Frontal cortex (tissue), 4 donors: Measurements from ENCODE around the gene NRP1. TPM values are rescaled to one million over a fixed set of nuclear protein-coding genes. Genes with fewer than 3 reads are reported as not detected.

ENCODE experiments used
- DNase-seq, 2 donors: peaks; one replicate each; pipeline ENCODE4 v3.0.0; 2012; ENCODE audit warnings: low spot score in 2 of 2
- FAIRE-seq: peaks from 2 replicates; lab custom pipeline; 2012; peaks lifted over from hg19 to GRCh38; lab: Jason Lieb, UNC
- total RNA-seq: library from RNA; depleted of rRNA; stranded (reverse); fragments of >200 nt; gene quantifications from one replicate; pipeline ENCODE4 v1.2.3, GENCODE V29; 2014
- donor health status: control.
- donor health status: control.
- donor health status: control.

NRP1 gene
- total RNA-seq, 1 donor from 2014 or later: 49.3 TPM

DNA sequence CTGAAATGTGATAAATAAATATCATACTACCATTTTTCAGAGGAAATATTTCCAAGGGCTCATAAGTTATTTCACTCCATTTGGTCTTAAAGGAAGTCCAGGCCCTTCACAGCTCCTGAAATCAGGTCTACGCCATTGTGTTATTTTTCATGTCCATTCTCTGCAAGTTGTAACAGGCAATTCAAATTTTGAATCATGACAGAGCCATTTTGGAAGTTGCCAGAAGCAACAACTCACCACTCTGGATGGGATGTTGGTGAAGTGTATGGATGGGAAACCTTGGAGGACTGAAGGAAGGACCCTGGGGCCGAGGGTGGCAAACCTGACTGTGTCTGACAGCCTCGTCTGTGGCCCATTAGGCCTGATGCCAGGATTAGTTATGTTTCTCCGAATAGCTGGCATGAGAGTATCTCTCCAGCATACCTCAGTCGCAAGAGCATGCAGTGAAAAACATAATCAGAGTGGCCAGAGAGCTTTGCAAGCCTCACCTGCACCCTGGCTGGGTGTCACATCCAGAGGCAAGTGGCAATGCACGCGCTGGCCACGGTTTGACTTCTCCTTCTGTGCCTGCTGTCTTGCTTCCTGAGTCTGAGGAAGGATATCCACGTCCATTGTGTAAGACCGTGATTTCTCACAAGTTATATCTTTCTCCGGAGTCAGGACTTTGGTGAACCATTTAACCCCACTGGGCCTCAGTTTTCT is 87.1 kb downstream of the NRP1 start:
- FAIRE-seq (no peak), DNase-seq (no peak)

DNA sequence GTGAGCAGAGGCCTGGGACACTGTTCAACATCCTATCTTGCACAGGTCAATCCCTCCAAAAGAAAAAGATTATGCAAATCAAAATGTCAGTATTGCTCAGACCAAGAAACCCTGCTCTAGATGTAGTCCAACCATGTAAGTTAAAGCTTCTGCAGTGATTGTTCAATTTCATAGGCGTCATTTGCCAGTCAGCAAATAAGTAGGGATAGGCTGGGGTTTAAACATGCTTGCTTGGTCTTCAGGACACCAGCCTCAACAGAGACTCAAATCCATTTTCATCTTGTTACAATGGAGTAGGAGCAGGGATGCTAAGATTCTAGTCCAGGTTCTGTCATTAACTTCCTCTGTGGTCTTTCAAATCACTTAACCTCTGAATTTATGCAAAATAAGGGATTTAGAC is 89.1 kb downstream of the NRP1 start:
- FAIRE-seq: no peak

GRCh38 chr10:33244354-33244967 is 90.0 kb downstream of the NRP1 start:
- FAIRE-seq (no peak), DNase-seq (no peak)

More for the DNA sequence above, 89.1 kb downstream of the NRP1 start:
- no peak for DNase-seq

GRCh38 chr10:33243703-33244102 is 90.8 kb downstream of the NRP1 start:
- no peak for FAIRE-seq
- DNase-seq: no peak

DNA sequence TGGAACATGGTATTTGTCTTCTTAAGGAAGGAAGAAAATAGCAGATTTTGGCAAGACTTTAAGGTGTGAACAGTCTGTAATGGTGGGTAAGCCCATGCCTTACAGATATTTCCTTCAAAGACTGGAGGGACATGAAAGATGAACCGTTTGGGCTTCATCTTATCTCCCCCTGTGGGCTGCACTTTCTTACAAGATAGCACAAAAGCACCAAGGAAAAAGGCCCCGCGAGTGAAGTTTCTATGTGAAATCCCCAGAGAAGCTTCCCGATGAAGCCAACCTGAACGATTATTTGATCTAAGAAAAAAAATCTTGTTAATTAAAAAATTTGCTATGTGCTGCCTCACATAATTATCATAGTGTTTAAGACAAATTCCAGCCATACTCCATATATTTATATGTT is 91.5 kb downstream of the NRP1 start:
- DNase-seq (no peak), FAIRE-seq (no peak)

GRCh38 chr10:33241351-33241750 is 93.1 kb downstream of the NRP1 start:
- FAIRE-seq (no peak), DNase-seq (no peak)

- FAIRE-seq (no peak), DNase-seq (no peak)
These were observed 93.5 kb downstream of the NRP1 start for GRCh38 chr10:33240931-33241330.

DNA sequence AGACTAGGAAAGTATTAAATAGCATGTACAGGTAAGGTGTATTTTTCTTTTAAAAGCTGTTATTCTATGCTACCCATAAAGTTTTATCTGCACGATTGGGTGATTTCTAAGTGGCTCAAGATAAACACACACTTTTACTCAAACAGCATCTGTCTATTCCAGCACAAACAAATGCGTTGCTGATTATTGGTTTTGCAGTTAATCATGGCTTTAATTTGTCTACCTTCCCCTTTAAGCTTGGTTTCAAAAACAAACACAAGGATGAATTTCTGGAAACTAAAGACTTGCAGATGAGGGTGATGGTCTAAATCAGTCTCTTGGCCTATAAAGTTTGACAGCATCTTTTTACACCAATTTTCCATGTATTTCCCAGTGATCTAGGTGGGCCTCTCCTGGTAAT is 94.2 kb downstream of the NRP1 start:
- no peak for FAIRE-seq
- no peak for DNase-seq

- DNase-seq (no peak), FAIRE-seq (no peak)
These were observed 95.2 kb downstream of the NRP1 start for GRCh38 chr10:33239257-33239656.

- no peak for DNase-seq
- FAIRE-seq: no peak
These were observed 95.8 kb downstream of the NRP1 start for GRCh38 chr10:33238643-33239042.

- no peak for DNase-seq
- no peak for FAIRE-seq
These were observed 96.5 kb downstream of the NRP1 start for GRCh38 chr10:33237736-33238624.

DNA sequence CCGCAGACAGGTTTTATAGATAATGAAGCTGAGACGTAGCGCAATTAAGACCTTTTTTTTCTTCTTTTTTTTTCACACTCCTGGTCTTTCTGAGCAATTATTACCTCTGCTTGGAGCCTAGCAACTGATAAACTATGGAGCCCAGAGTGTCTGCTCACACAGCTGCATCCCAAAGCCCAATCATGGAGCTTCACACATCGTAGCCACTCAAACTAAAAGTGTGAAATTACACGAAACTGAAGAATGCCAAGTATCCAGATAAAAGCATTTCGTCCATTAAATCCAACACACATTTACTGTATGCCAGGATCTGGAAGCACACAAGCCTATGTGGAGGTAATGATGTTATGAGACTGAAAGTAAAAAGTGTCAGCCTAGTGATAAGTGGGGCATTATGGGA is 97.6 kb downstream of the NRP1 start:
- no peak for FAIRE-seq
- no peak for DNase-seq

GRCh38 chr10:33235951-33236350 is 98.5 kb downstream of the NRP1 start:
- FAIRE-seq: no peak

GRCh38 chr10:33235251-33235884 is 99.1 kb downstream of the NRP1 start:
- no peak for DNase-seq
- no peak for FAIRE-seq

More at GRCh38 chr10:33235951-33236350, 98.5 kb downstream of the NRP1 start:
- DNase-seq: no peak

DNA sequence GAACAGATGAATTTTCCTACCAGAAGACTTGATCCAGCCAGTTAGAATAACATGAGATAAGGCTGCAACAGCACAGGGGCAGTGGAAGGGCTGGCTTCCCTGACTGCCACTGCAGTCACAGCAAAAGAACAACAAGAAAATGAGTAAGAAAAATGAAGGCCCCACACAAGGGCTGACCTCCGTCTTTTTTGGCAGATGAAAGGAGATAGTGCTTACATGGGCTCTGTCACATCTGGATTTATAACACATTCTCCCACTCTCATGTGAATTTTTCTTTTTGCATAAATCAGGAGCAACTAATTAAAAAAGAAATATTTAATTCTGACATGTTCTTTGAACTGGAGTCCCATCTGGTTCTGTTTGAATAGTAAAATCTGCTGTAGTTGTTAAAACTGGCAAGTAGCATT is 99.6 kb downstream of the NRP1 start:
- no peak for DNase-seq

DNA sequence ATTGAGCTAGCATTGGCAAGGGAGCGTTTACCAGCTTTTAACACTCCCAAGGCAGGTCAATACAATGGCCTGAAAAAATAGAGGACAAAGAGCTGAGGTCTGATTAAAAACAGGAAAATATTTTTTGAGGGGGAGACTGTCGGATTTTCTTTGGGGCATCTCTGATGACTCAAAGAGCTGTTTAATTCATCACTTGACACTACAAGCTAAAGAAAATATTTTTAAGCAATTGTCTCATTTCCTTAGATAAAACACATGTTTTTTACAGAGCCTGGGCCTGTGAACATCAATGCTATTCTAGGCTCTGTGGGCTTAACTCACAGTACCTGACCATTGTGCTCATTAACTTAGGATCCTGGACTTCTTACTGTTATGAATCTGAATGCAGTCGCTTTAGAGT is 100.8 kb downstream of the NRP1 start:
- no peak for FAIRE-seq
- DNase-seq: no peak

More for the DNA sequence above, 99.6 kb downstream of the NRP1 start:
- FAIRE-seq: no peak

- DNase-seq (no peak), FAIRE-seq (no peak)
These were observed 101.2 kb downstream of the NRP1 start for GRCh38 chr10:33233221-33233620.

- no peak for DNase-seq
- FAIRE-seq: no peak
These were observed 102.7 kb downstream of the NRP1 start for GRCh38 chr10:33231621-33232350.

GRCh38 chr10:33229949-33230267 is 104.6 kb downstream of the NRP1 start:
- no peak for DNase-seq
- no peak for FAIRE-seq
